ENCODE results near the gene ISG15. TPM values are rescaled to one million over a fixed set of nuclear protein-coding genes. Genes with fewer than 3 reads are reported as not detected.
A peak's percentile ranks its signal among the peaks of the same experiment; 100 is the strongest.
"Not testable (repeated sequence)": the region's sequence is repeated elsewhere in the genome, so short reads cannot be mapped to it uniquely, and the experiment has no call there.

ISG15 gene
- total RNA-seq, 4 donors from 2014 or later: 17.0 to 91.6 (median 40.1) TPM

DNA sequence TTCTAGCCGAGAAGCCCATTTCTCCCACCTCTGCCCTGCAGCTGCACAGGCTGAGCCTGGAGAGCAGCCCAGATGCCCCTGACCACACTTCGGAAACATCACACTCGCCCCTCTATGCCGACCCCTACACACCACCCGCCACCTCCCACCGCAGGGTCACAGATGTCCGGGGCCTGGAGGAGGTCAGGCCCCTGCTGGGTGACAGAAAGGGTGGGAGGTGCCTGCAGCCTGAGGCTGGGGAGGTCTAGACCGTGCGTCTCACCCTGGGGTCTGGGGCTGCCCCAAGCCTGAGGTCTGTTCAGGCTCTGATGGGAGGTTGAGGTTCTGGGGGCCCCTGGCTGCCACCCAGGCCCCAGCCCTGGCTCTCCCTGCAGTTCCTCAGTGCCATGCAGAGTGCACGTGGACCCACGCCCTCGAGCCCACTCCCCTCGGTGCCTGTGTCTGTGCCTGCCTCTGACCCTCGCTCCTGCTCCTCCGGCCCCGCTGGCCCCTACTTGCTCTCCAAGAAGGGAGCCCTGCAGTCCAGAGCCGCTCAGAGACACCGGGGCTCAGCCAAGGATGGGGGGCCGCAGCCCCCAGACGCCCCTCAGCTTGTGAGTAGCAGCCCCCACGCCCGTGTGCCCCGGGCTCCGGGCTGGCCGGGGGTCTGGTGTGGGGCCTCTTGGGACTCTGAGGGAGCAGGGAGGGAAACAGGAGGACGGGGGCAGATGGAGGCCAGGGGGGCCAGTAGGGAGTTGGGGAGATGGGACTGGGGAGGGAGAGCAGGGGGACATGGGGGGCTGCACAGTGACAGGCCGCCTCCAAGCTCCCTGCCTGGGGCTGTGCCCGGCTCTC is 39.6 kb upstream of the ISG15 start:
- Histone ChIP-seq H3K4me3 (no peak overlapping the region), H3K27ac (no peak overlapping the region), H3K27me3 (peaks cover 0 to 16% of the 10 kb centered on the region in 2 donors), H3K36me3 (no peaks in the 10 kb centered on the region), H3K4me1 (peaks cover 0 to 9% (median 4%) of the 10 kb centered on the region in 4 donors), H3K9me3 (no peaks in the 10 kb centered on the region)
- TF ChIP-seq, protein P1, sequence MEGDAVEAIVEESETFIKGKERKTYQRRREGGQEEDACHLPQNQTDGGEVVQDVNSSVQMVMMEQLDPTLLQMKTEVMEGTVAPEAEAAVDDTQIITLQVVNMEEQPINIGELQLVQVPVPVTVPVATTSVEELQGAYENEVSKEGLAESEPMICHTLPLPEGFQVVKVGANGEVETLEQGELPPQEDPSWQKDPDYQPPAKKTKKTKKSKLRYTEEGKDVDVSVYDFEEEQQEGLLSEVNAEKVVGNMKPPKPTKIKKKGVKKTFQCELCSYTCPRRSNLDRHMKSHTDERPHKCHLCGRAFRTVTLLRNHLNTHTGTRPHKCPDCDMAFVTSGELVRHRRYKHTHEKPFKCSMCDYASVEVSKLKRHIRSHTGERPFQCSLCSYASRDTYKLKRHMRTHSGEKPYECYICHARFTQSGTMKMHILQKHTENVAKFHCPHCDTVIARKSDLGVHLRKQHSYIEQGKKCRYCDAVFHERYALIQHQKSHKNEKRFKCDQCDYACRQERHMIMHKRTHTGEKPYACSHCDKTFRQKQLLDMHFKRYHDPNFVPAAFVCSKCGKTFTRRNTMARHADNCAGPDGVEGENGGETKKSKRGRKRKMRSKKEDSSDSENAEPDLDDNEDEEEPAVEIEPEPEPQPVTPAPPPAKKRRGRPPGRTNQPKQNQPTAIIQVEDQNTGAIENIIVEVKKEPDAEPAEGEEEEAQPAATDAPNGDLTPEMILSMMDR (IDR thresholded peaks at IDR 0.05): no peak
- TF ChIP-seq POLR2A (IDR thresholded peaks at IDR 0.05): no peak
- no peak for DNase-seq

DNA sequence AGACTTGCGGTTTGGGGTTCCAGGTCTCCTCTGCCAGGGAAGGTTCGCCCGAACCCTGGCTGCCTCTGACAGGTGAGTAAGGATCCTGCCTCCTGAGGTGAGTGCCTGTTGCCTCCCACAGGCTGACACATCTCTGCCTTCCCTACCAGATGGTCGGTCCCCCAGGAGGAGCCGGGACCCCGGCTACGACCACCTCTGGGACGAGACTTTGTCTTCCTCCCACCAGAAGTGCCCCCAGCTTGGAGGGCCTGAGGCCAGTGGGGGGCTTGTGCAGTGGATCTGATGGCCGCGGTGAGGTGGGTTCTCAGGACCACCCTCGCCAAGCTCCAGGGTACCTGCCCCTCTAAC is 39.0 kb upstream of the ISG15 start:
- Histone ChIP-seq H3K4me3 (no peak overlapping the region), H3K36me3 (no peaks in the 10 kb centered on the region), H3K4me1 (peaks cover 0 to 9% (median 4%) of the 10 kb centered on the region in 4 donors), H3K27ac (no peak overlapping the region), H3K27me3 (peaks cover 0 to 16% of the 10 kb centered on the region in 2 donors), H3K9me3 (no peaks in the 10 kb centered on the region)
- no peak for DNase-seq
- TF ChIP-seq POLR2A (IDR thresholded peaks at IDR 0.05): no peak
- TF ChIP-seq, protein P1 (IDR thresholded peaks at IDR 0.05): no peak

- TF ChIP-seq, protein P1 (IDR thresholded peaks at IDR 0.05): no peak
- no peak for TF ChIP-seq POLR2A (IDR thresholded peaks at IDR 0.05)
- Histone ChIP-seq H3K9me3 (no peaks in the 10 kb centered on the region), H3K36me3 (no peaks in the 10 kb centered on the region), H3K27ac (no peak overlapping the region), H3K27me3 (peaks cover 0 to 16% of the 10 kb centered on the region in 2 donors), H3K4me3 (no peak overlapping the region), H3K4me1 (peaks cover 0 to 9% (median 4%) of the 10 kb centered on the region in 4 donors)
- DNase-seq: no peak
These were observed 38.5 kb upstream of the ISG15 start for GRCh38 chr1:974687-975328.

GRCh38 chr1:975365-975764 is 37.9 kb upstream of the ISG15 start:
- DNase-seq: no peak
- H3K36me3 ChIP-seq: no peaks in the 10 kb centered on the region
- H3K27me3 ChIP-seq: peaks cover 0 to 16% of the 10 kb centered on the region in 2 donors
- peaks cover 0 to 9% (median 4%) of the 10 kb centered on the region in 4 donors for H3K4me1 ChIP-seq
- H3K4me3 ChIP-seq: no peak overlapping the region
- no peaks in the 10 kb centered on the region for H3K9me3 ChIP-seq
- H3K27ac ChIP-seq: no peak overlapping the region
- TF ChIP-seq, protein P1 (IDR thresholded peaks at IDR 0.05): no peak
- no peak for TF ChIP-seq POLR2A (IDR thresholded peaks at IDR 0.05)

DNA sequence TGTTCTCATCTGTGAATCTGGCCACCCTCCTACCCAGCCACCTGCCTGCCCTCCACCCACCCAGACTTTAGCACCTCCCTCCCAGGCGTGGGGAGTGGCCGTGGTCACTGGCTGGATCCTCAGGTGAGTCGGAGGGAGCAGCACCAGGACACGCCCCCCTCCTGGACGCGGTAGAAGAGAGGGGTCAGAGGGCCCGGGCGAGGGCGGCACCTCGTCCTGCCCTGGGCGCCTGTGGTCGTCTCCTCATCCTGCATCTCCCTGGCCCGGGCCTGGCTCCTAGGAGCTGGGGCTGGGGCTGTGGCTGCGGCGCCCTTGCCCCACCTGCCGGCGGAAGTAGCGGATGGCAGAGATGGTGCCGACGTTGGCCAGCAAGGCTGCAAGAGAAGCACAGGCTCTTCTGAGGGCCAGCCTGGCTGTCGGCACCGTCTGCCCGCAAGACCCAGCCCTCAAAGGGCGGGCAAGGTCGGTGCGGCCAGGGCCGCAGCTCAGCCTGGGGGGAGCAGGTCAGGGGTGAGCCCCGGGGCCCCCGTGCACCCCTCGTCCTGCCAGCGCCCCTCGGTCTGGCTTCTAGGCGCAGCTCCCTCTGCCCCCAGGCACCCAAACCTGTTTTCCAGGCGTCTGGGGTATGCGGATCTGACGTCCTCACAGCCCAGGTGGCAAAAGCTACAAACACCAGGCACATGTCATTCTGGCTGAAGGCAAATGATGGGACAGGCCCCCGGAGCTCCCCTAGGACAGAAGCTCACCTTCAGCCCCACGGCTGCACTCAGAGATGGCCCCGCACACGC is 37.2 kb upstream of the ISG15 start:
- H3K36me3 ChIP-seq: no peaks in the 10 kb centered on the region
- peaks cover 0 to 9% (median 4%) of the 10 kb centered on the region in 4 donors for H3K4me1 ChIP-seq
- H3K9me3 ChIP-seq: no peaks in the 10 kb centered on the region
- peak overlapping the region in 3 of 4 donors; percentile 32 to 38 (median 37) for H3K4me3 ChIP-seq
- no peak for TF ChIP-seq POLR2A (IDR thresholded peaks at IDR 0.05)
- TF ChIP-seq, protein P1 (IDR thresholded peaks at IDR 0.05): peak; percentile 26 to 80 (median 65)
- H3K27ac ChIP-seq: no peak overlapping the region
- DNase-seq: peak in 2 of 3 donors; percentile 72 to 85
- H3K27me3 ChIP-seq: peaks cover 0 to 10% of the 10 kb centered on the region in 2 donors

- H3K36me3 ChIP-seq, H3K27me3 ChIP-seq, DNase-seq, H3K9me3 ChIP-seq, H3K27ac ChIP-seq, H3K4me3 ChIP-seq, H3K4me1 ChIP-seq: not testable (repeated sequence)
These were observed 36.5 kb upstream of the ISG15 start for GRCh38 chr1:976791-977190.

Data from Peyer's patch (tissue), 4 donors.